Measurements from ENCODE around the gene ADAMTS14. TPM values are rescaled to one million over a fixed set of nuclear protein-coding genes. Genes with fewer than 3 reads are reported as not detected.

ADAMTS14 gene
- total RNA-seq, 1 donor from 2014 or later, result 19.4 TPM

- H3K4me2 ChIP-seq (ENCODE audit: low read length), result peak overlapping the region; percentile 35
- peaks cover 7% of the 10 kb centered on the region for H4K20me1 ChIP-seq (ENCODE audit: insufficient read depth, low read length)
- Mint-ChIP-seq H3K4me1 (ENCODE audit: low read depth, unreplicated experiment) (peaks cover 13% of the 10 kb centered on the region), H3K27me3 (ENCODE audit: low read depth, unreplicated experiment) (peaks cover 2% of the 10 kb centered on the region), H3K27ac (ENCODE audit: unreplicated experiment) (peak overlapping the region; percentile 3), H3K4me3 (ENCODE audit: unreplicated experiment) (no peak overlapping the region), H3K9me3 (ENCODE audit: unreplicated experiment) (peaks cover 4% of the 10 kb centered on the region), H3K36me3 (ENCODE audit: low read depth, unreplicated experiment) (peaks cover 20% of the 10 kb centered on the region)
- H3K36me3 ChIP-seq (ENCODE audit: insufficient read depth, low read length), result peaks cover 5% of the 10 kb centered on the region
- DNase-seq (ENCODE audit: low read depth) (peak; percentile 76), FAIRE-seq (peak; percentile 56)
- H3K9me3 ChIP-seq (ENCODE audit: insufficient read depth, low read depth, low read length), result no peaks in the 10 kb centered on the region
- H2AFZ ChIP-seq (ENCODE audit: low read depth, low read length), result no peak overlapping the region
- no peaks in the 10 kb centered on the region for H3K27me3 ChIP-seq (ENCODE audit: insufficient read depth, low read length)
- no peaks in the 10 kb centered on the region for H3K79me2 ChIP-seq (ENCODE audit: insufficient read depth, low read length)
- TF ChIP-seq CTCF (IDR thresholded peaks at IDR 0.05; ENCODE audit: insufficient read depth, low read depth, low read length) (no peak), EZH2 (IDR thresholded peaks at IDR 0.05; ENCODE audit: insufficient read depth, low read length) (no peak)
- H3K4me1 ChIP-seq (ENCODE audit: insufficient read depth, low read length), result peaks cover 13% of the 10 kb centered on the region
- no peak overlapping the region for H3K9ac ChIP-seq (ENCODE audit: low read length)
- no peak overlapping the region for H3K27ac ChIP-seq (ENCODE audit: low read depth, low read length)
- no peak overlapping the region for H3K4me3 ChIP-seq (ENCODE audit: insufficient read depth, low read depth, low read length)
These were observed 50.6 kb downstream of the ADAMTS14 start for GRCh38 chr10:70722820-70723424.

GRCh38 chr10:70723771-70724170 lies 51.5 kb downstream of the ADAMTS14 start:
- peaks cover 13% of the 10 kb centered on the region for H3K4me1 Mint-ChIP-seq (ENCODE audit: low read depth, unreplicated experiment)
- Histone ChIP-seq H3K36me3 (ENCODE audit: insufficient read depth, low read length) (peaks cover 5% of the 10 kb centered on the region), H3K9ac (ENCODE audit: low read length) (no peak overlapping the region), H2AFZ (ENCODE audit: low read depth, low read length) (no peak overlapping the region), H3K27me3 (ENCODE audit: insufficient read depth, low read length) (no peaks in the 10 kb centered on the region), H3K4me1 (ENCODE audit: insufficient read depth, low read length) (peaks cover 13% of the 10 kb centered on the region), H4K20me1 (ENCODE audit: insufficient read depth, low read length) (peaks cover 13% of the 10 kb centered on the region), H3K4me2 (ENCODE audit: low read length) (no peak overlapping the region), H3K79me2 (ENCODE audit: insufficient read depth, low read length) (no peaks in the 10 kb centered on the region), H3K27ac (ENCODE audit: low read depth, low read length) (no peak overlapping the region), H3K9me3 (ENCODE audit: insufficient read depth, low read depth, low read length) (no peaks in the 10 kb centered on the region), H3K4me3 (ENCODE audit: insufficient read depth, low read depth, low read length) (no peak overlapping the region)
- no peak overlapping the region for H3K4me3 Mint-ChIP-seq (ENCODE audit: unreplicated experiment)
- TF ChIP-seq CTCF (IDR thresholded peaks at IDR 0.05; ENCODE audit: insufficient read depth, low read depth, low read length) (no peak), EZH2 (IDR thresholded peaks at IDR 0.05; ENCODE audit: insufficient read depth, low read length) (no peak)
- no peak for FAIRE-seq
- H3K27ac Mint-ChIP-seq (ENCODE audit: unreplicated experiment), result no peak overlapping the region
- peaks cover 3% of the 10 kb centered on the region for H3K27me3 Mint-ChIP-seq (ENCODE audit: low read depth, unreplicated experiment)
- no peak for DNase-seq (ENCODE audit: low read depth)
- H3K9me3 Mint-ChIP-seq (ENCODE audit: unreplicated experiment), result peaks cover 4% of the 10 kb centered on the region
- H3K36me3 Mint-ChIP-seq (ENCODE audit: low read depth, unreplicated experiment), result peaks cover 18% of the 10 kb centered on the region

GRCh38 chr10:70726909-70727495 lies 54.7 kb downstream of the ADAMTS14 start:
- H3K4me2 ChIP-seq (ENCODE audit: low read length), result no peak overlapping the region
- peaks cover 13% of the 10 kb centered on the region for H3K4me1 ChIP-seq (ENCODE audit: insufficient read depth, low read length)
- TF ChIP-seq EZH2 (IDR thresholded peaks at IDR 0.05; ENCODE audit: insufficient read depth, low read length) (no peak), CTCF (IDR thresholded peaks at IDR 0.05; ENCODE audit: insufficient read depth, low read depth, low read length) (no peak)
- FAIRE-seq, result no peak
- H3K9ac ChIP-seq (ENCODE audit: low read length), result no peak overlapping the region
- Mint-ChIP-seq H3K4me1 (ENCODE audit: low read depth, unreplicated experiment) (peaks cover 12% of the 10 kb centered on the region), H3K4me3 (ENCODE audit: unreplicated experiment) (no peak overlapping the region), H3K36me3 (ENCODE audit: low read depth, unreplicated experiment) (peaks cover 28% of the 10 kb centered on the region), H3K27ac (ENCODE audit: unreplicated experiment) (no peak overlapping the region), H3K9me3 (ENCODE audit: unreplicated experiment) (peaks cover 4% of the 10 kb centered on the region), H3K27me3 (ENCODE audit: low read depth, unreplicated experiment) (peaks cover 10% of the 10 kb centered on the region)
- H2AFZ ChIP-seq (ENCODE audit: low read depth, low read length), result no peak overlapping the region
- peaks cover 21% of the 10 kb centered on the region for H4K20me1 ChIP-seq (ENCODE audit: insufficient read depth, low read length)
- no peaks in the 10 kb centered on the region for H3K79me2 ChIP-seq (ENCODE audit: insufficient read depth, low read length)
- no peak overlapping the region for H3K27ac ChIP-seq (ENCODE audit: low read depth, low read length)
- DNase-seq (ENCODE audit: low read depth), result no peak
- peaks cover 4% of the 10 kb centered on the region for H3K27me3 ChIP-seq (ENCODE audit: insufficient read depth, low read length)
- no peaks in the 10 kb centered on the region for H3K9me3 ChIP-seq (ENCODE audit: insufficient read depth, low read depth, low read length)
- H3K4me3 ChIP-seq (ENCODE audit: insufficient read depth, low read depth, low read length), result no peak overlapping the region
- no peaks in the 10 kb centered on the region for H3K36me3 ChIP-seq (ENCODE audit: insufficient read depth, low read length)

Data from astrocyte (in vitro differentiated cells and primary cell).